Activated naive CD8-positive, alpha-beta T cell treated with anti-CD3 and anti-CD28 coated beads, Interleukin-2, amount 50 U/mL, for 24 hours (primary cell): ENCODE results near the gene ZBTB46.

ENCODE experiments used
- ATAC-seq: fragments of 150-1000 bp; cut with Tn5 transposase; one replicate; pipeline ENCODE4 v1.10.0; 2021
- DNase-seq: peaks from one replicate; pipeline ENCODE4 v3.0.0; 2021
- H3K27ac Mint-ChIP-seq: one replicate; pipeline ENCODE4 v1.8.0; 2021; ENCODE audit warnings: mild to moderate bottlenecking, mixed read lengths
- H3K27me3 Mint-ChIP-seq: one replicate; pipeline ENCODE4 v1.8.0; 2021; ENCODE audit warnings: mixed read lengths
- H3K36me3 Mint-ChIP-seq: one replicate; pipeline ENCODE4 v1.8.0; 2021; ENCODE audit warnings: low read depth, mixed read lengths
- H3K4me1 Mint-ChIP-seq: one replicate; pipeline ENCODE4 v1.8.0; 2021; ENCODE audit warnings: mixed read lengths
- H3K4me3 Mint-ChIP-seq: one replicate; pipeline ENCODE4 v1.8.0; 2021; ENCODE audit warnings: mild to moderate bottlenecking, moderate library complexity, mixed read lengths
- H3K9me3 Mint-ChIP-seq: one replicate; pipeline ENCODE4 v1.8.0; 2021; ENCODE audit warnings: mixed read lengths

Gene ZBTB46

DNA sequence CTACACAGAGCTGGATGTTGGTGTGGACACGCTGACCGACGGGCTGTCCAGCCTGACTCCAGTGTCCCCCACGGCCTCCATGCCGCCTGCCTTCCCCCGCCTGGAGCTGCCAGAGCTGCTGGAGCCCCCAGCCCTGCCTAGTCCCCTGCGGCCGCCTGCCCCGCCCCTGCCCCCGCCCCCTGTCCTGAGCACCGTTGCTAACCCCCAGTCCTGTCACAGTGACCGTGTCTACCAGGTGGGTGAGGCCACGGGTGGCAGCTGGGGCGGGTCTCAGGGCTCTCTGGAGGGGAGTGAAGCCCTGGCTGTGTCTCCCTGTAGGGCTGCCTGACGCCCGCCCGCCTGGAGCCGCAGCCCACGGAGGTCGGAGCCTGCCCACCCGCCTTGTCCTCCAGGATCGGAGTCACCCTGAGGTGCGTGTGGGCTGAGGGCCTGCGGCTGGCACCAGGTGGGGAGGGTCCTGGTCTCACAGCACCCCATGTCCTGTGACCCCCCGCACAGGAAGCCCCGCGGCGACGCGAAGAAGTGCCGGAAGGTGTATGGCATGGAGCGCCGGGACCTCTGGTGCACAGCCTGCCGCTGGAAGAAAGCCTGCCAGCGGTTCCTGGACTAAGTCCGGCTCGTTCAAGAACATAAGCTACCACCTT, 88.6 kb downstream of the ZBTB46 start:
- no peaks in the 10 kb centered on the region for H3K4me1 Mint-ChIP-seq
- no peak for DNase-seq
- no peak overlapping the region for H3K4me3 Mint-ChIP-seq
- ATAC-seq: no peak
- H3K9me3 Mint-ChIP-seq: no peaks in the 10 kb centered on the region
- no peaks in the 10 kb centered on the region for H3K36me3 Mint-ChIP-seq
- H3K27me3 Mint-ChIP-seq: no peaks in the 10 kb centered on the region
- H3K27ac Mint-ChIP-seq: no peak overlapping the region

DNA sequence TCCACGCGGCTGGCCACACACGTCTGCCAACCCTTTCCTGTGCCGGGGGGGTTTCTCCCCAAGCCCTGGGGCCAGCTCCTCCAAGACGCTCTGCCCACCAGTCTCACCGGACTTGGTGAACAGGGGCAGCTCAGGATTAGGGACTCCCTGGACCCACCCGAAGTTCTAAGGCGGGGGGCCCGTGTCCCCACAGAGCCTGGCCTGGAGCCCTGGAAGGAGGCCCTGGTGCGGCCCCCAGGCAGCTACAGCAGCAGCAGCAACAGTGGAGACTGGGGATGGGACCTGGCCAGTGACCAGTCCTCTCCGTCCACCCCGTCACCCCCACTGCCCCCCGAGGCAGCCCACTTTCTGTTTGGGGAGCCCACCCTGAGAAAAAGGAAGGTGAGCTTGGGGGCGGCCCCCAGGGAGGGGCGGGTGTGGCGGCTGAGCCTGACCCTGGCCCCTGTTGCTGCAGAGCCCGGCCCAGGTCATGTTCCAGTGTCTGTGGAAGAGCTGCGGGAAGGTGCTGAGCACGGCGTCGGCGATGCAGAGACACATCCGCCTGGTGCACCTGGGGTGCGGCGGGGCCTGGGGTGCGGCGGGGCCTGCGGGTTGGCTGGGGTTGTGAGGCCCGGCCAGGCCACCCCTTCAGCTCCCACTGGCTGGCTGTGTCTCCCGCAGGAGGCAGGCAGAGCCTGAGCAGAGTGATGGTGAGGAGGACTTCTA, 89.2 kb downstream of the ZBTB46 start:
- ATAC-seq (no peak), DNase-seq (no peak)
- no peaks in the 10 kb centered on the region for H3K9me3 Mint-ChIP-seq
- H3K27me3 Mint-ChIP-seq: no peaks in the 10 kb centered on the region
- no peaks in the 10 kb centered on the region for H3K36me3 Mint-ChIP-seq
- H3K27ac Mint-ChIP-seq: no peak overlapping the region
- peaks cover 4% of the 10 kb centered on the region for H3K4me1 Mint-ChIP-seq
- H3K4me3 Mint-ChIP-seq: peak overlapping the region; percentile 17

DNA sequence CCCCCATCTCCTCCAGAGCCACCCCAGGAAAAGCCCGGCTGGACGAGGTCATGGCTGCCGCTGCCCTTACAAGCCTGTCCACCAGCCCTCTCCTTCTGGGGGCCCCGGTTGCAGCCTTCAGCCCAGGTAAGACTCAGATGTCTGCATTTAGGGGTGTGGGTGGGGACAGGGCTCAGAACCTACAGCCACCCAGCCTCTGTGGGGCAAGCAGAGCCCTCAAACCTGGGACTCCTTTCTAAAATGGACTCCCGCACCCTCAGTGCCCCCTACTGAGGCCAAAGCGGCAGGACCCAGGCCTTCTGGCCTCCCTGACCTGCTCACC, 89.7 kb downstream of the ZBTB46 start:
- no peaks in the 10 kb centered on the region for H3K27me3 Mint-ChIP-seq
- H3K27ac Mint-ChIP-seq: no peak overlapping the region
- DNase-seq (no peak), ATAC-seq (no peak)
- H3K9me3 Mint-ChIP-seq: no peaks in the 10 kb centered on the region
- H3K4me3 Mint-ChIP-seq: peak overlapping the region; percentile 17
- no peaks in the 10 kb centered on the region for H3K36me3 Mint-ChIP-seq
- peaks cover 9% of the 10 kb centered on the region for H3K4me1 Mint-ChIP-seq

DNA sequence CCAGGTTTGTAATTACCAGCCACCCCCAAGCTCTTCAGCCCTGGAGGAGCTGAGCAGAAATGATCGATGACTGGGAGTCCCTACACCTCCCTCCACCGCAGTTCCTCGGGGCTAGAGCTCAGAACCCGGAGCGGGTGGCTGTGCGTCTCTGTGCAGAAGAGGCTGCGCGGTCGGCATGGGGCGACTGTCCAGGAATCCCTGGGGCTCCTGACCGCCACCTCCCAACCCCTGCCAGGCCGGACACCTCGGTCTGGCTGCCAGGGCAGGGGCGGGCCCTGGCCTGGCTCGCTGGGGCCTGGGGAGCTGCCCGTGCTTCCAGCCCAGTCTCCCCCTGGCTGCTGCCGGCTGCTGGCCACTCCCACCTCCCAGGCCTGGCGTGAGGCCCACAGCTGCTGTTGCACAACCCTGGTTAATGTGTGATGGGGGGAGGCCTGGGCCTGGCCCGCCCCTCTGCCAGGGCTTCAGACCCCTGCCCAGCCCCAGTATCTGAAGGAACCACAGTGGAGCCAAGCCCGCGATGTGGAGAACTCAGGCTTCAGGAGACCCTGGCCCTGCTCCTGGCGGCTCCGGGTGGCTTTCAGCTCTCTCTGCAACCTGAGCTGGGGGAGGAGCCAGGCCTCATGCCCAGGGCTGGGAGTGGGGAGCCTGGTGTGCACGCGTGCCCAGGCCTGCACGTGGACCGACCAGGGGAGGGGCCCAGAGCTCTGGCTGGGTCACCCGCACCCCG, 90.3 kb downstream of the ZBTB46 start:
- Mint-ChIP-seq H3K4me1 (peaks cover 14% of the 10 kb centered on the region), H3K9me3 (no peaks in the 10 kb centered on the region), H3K27me3 (no peaks in the 10 kb centered on the region), H3K4me3 (peak overlapping the region; percentile 29), H3K27ac (no peak overlapping the region), H3K36me3 (no peaks in the 10 kb centered on the region)
- DNase-seq (peak; percentile 36), ATAC-seq (no peak)

DNA sequence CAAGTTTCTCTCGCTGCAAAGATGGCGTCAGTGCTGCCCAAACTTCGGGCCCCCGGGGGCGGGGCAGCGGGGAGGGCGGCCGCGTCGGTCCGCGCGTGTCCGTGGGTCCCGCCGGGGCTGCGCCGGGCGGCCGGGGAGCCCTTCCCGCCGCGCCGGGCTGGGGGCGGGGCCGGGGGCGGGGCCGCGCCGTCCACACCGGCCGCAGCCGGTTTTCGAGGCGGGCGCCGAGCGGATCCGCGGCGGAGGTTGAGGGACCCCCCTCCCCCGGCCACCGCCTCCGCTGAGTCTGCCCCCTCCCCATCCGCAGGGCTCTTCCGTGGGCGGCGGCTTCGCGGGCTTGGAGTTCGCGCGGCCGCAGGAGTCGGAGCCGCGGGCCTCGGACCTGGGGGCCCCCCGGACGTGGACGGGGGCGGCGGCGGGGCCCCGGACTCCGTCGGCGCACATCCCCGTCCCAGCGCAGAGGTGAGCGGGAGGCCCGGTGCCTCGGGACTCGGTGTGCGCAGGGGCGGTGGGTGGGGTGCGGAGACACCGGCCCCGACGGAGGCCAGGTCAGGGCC, 90.9 kb downstream of the ZBTB46 start:
- Mint-ChIP-seq H3K4me3 (peak overlapping the region; percentile 29), H3K27ac (no peak overlapping the region), H3K9me3 (no peaks in the 10 kb centered on the region), H3K36me3 (no peaks in the 10 kb centered on the region), H3K4me1 (peaks cover 17% of the 10 kb centered on the region), H3K27me3 (no peaks in the 10 kb centered on the region)
- no peak for ATAC-seq
- DNase-seq: peak; percentile 44

DNA sequence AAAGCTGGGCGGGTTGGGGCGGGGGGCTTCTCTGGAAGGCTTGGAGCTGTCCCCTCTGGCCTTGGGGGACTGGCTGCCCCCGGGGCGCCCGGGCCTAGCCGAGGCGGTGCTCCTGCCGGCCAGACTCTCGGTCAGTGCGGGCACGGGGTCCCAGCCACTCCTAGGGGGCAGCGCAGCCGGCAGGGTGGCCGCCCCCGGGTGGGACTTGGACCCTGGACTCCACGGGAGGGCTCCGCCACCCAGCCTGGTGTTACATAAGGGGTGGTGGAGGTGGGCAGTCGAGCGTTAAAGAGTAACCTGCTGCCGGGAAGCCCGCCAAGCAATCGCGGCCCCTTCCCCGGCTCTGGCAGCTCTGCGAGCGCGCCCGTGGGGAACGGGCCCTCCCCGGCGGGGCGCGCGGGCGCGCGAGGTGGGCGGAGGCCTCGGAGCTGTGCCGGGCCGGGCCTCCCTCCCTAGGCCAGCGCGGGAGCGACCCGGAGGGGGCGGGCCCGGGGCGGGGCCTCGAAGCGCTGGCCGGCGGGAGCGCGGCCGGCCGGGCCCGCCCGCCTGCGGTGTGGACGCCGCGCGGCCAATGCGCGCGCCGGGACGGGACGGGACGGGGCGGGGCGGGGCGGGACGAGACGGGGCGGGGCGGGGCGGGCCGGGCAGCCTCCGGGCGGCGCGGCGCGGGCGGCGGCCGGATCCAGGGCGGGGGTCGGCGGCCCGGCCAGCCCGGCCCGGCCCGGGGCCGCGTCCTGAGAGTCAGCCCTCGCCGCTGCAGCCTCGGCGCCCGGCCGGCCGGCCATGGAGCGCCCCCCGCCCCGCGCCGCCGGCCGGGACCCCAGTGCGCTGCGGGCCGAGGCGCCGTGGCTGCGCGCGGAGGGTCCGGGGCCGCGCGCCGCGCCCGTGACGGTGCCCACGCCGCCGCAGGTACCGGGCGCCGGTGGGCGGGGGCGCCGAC, 91.7 kb downstream of the ZBTB46 start, which contains the start of gene SLC2A4RG:
Gene SLC2A4RG, plus strand, starts transcription at position 647 of the 940 bp plus-strand sequence. Its CDS starts 137 bp downstream, at position 784.
- H3K27ac Mint-ChIP-seq: no peak within 1 kb of the TSS
- H3K36me3 Mint-ChIP-seq: no peaks in the 10 kb centered on the region
- H3K4me1 Mint-ChIP-seq: peaks cover 17% of the 10 kb centered on the region
- ATAC-seq (peak; percentile 63), DNase-seq (peak; percentile 70)
- H3K4me3 Mint-ChIP-seq: peak within 1 kb of the TSS; percentile 29
- H3K9me3 Mint-ChIP-seq: no peaks in the 10 kb centered on the region
- H3K27me3 Mint-ChIP-seq: no peaks in the 10 kb centered on the region

DNA sequence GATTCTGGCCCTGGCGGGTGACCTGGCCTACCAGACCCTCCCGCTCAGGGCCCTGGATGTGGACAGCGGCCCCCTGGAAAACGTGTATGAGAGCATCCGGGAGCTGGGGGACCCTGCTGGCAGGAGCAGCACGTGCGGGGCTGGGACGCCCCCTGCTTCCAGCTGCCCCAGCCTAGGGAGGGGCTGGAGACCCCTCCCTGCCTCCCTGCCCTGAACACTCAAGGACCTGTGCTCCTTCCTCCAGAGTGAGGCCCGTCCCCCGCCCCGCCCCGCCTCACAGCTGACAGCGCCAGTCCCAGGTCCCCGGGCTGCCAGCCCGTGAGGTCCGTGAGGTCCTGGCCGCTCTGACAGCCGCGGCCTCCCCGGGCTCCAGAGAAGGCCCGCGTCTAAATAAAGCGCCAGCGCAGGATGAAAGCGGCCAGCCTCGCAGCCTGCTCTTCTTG, 92.4 kb downstream of the ZBTB46 start:
- no peaks in the 10 kb centered on the region for H3K36me3 Mint-ChIP-seq
- ATAC-seq (no peak), DNase-seq (peak; percentile 42)
- peaks cover 17% of the 10 kb centered on the region for H3K4me1 Mint-ChIP-seq
- H3K27ac Mint-ChIP-seq: no peak overlapping the region
- H3K4me3 Mint-ChIP-seq: no peak overlapping the region
- H3K9me3 Mint-ChIP-seq: no peaks in the 10 kb centered on the region
- H3K27me3 Mint-ChIP-seq: no peaks in the 10 kb centered on the region

DNA sequence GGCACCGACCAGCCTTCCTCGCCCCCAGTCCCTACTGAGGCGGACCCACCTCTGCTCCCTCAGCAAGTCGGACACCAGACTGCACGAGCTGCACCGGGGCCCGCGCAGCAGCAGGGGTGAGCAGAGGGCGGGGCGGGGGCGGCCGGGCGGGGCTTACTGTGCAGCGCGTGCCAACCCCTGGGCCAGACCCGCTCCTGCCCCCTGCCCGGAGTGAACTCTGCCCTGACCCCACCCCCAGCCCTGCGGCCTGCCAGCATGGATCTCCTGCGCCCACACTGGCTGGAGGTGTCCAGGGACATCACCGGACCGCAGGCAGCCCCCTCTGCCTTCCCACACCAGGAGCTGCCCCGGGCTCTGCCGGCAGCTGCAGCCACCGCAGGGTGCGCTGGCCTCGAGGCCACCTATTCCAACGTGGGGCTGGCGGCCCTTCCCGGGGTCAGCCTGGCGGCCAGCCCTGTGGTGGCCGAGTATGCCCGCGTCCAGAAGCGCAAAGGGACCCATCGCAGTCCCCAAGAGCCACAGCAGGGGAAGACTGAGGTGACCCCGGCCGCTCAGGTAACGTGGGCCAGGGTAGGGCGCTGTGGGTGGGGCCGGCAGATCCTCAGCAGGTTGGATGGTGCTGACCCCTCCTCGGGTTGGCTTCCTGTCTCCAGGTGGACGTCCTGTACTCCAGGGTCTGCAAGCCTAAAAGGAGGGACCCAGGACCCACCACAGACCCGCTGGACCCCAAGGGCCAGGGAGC, 92.9 kb downstream of the ZBTB46 start:
- DNase-seq: peak; percentile 37
- Mint-ChIP-seq H3K4me1 (peaks cover 17% of the 10 kb centered on the region), H3K9me3 (no peaks in the 10 kb centered on the region), H3K27ac (no peak overlapping the region), H3K4me3 (no peak overlapping the region), H3K27me3 (no peaks in the 10 kb centered on the region), H3K36me3 (no peaks in the 10 kb centered on the region)
- peak; percentile 6 for ATAC-seq

DNA sequence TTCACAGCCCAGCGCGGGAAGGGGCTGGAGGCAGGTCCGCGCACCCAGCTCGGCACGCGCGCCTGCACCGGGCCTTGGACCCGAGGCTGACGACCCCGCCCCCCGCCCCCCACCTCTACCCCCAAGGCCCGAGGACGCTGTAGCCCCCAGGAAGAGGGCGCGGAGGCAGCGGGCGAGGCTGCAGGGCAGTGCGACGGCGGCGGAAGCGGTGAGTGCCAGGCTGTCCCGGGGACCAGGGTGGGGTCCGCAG, 93.4 kb downstream of the ZBTB46 start:
- no peak for ATAC-seq
- H3K4me3 Mint-ChIP-seq: no peak overlapping the region

DNA sequence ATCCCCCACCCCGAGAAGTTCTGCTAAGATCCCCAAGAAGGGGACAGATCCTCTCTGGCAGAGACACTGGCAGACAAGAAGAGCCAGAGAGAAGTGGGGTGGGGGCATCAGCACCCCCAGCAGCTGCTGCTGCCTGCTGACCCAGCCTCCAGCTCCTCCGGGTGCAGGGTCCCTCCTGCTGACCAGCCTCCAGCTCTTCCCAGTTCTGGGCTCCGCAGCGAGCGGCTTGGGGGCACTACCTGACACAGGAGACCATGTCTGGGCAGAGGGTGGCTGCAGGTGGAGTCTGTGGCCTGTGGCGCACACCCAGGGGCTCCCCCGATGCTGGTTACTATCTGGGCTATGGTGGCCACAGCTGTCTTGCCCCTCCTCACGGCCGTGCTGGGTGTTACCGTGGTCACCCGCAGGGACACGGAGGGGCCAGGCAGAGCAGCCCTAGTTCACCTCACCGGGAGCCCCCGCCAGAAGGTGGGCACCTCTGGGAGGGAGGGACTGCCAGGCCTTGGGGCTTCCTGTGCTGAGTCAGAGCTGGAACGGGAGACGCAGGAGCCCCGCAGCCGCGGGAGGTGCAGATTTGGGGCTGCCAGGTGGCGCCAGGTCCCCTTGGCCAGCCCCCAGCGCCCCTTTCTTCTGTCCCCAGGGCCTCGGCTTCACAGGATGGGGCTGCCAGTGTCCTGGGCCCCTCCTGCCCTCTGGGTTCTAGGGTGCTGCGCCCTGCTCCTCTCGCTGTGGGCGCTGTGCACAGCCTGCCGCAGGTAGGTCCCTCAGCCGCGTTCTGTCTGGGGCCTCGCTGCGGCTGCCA, 94.0 kb downstream of the ZBTB46 start:
- Mint-ChIP-seq H3K27me3 (no peaks in the 10 kb centered on the region), H3K4me3 (peak overlapping the region; percentile 32), H3K27ac (peak overlapping the region; percentile 68), H3K36me3 (no peaks in the 10 kb centered on the region), H3K4me1 (peaks cover 17% of the 10 kb centered on the region), H3K9me3 (no peaks in the 10 kb centered on the region)
- ATAC-seq (peak; percentile 23), DNase-seq (peak; percentile 59)

More for the DNA sequence above, 93.4 kb downstream of the ZBTB46 start:
- Mint-ChIP-seq H3K36me3 (no peaks in the 10 kb centered on the region), H3K9me3 (no peaks in the 10 kb centered on the region), H3K27me3 (no peaks in the 10 kb centered on the region), H3K27ac (no peak overlapping the region), H3K4me1 (peaks cover 17% of the 10 kb centered on the region)
- no peak for DNase-seq

DNA sequence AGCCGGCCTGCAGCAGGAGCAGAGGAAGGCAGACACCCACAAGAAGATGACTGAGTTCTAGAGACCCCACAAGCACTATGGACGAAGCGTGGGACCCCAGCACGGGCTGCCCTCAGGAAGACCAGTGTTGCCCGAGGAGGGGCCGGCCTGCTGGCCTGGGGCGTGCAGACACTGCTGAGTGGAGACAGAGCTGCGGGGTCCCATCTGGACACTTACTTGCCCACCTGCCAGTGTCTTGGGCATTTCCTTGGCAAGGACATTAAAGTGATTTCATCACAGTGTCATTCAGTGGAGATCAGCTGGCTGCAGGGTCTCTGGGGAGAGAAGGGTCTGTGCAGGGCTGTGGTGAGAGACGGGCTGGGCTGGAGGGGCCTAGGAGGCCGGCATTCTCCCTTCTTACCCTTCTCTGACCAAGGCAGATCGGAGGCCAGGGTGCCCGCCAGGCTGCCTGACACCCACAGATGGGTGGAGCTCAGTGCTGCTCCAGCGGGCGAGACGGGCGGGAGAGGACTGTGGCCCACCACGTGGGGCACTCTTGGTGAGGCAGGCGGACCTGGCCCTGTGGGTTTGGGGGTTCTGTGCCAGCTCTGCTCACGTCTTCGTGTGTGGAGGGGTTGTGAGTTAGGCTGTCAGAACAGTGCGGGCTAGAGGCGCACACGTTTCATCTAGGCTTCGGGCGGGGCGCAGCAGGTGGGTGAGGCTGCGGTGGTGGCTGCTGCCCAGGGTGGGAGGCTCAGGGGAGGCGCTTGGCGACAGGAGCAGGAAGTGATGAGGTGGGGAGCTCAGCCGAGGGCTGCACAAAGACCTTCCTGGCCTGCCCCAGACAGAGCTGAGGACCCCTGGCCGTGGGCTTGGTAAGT, 95.0 kb downstream of the ZBTB46 start, which contains the start of gene LIME1:
Gene LIME1, plus strand, starts transcription at position 806 of the 860 bp plus-strand sequence. CDS start 886 bp downstream, outside the sequence.
- DNase-seq (peak; percentile 66), ATAC-seq (peak; percentile 47)
- Mint-ChIP-seq H3K27me3 (no peaks in the 10 kb centered on the region), H3K4me3 (peak within 1 kb of the TSS; percentile 54), H3K27ac (peak within 1 kb of the TSS; percentile 68), H3K4me1 (peaks cover 17% of the 10 kb centered on the region), H3K36me3 (no peaks in the 10 kb centered on the region), H3K9me3 (no peaks in the 10 kb centered on the region)
